Stimulated activated CD8-positive, alpha-beta memory T cell treated with anti-CD3 and anti-CD28 coated beads, Interleukin-12 subunit alpha, Interleukin-12 subunit beta, amount 100 ng/mL, for 24 hours (primary cell): ENCODE results near the gene NRBP1.
"Not testable (repeated sequence)": the region's sequence is repeated elsewhere in the genome, so short reads cannot be mapped to it uniquely, and the experiment has no call there.

Experiments used
- DNase-seq: peaks from one replicate; pipeline ENCODE4 v3.0.0-alpha.2; 2020; ENCODE audit errors: extremely low read depth

Gene NRBP1

GRCh38 chr2:27421660-27422250 is 6.7 kb upstream of the NRBP1 start:
- DNase-seq, result no peak

DNA sequence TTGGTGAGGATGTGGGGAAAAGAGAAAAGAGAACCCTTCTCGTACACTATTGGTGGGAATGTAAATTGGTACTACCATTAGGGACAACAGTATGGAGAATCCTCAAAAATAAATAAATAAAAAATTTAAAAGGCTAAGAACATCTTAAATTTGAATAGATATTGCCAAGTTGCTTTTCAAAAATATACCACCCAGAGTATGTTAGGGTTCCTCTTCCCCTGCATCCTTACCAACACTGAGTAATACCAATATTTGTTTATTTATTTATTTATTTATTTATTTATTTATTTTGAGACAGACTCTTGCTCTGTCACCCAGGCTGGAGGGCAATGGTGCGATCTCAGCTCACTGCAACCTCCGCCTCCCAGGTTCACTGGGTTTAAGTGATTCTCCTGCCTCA is 5.5 kb upstream of the NRBP1 start:
- no peak for DNase-seq

- DNase-seq, result not testable (repeated sequence)
Observed at GRCh38 chr2:27425039-27425438, 3.4 kb upstream of the NRBP1 start.

DNA sequence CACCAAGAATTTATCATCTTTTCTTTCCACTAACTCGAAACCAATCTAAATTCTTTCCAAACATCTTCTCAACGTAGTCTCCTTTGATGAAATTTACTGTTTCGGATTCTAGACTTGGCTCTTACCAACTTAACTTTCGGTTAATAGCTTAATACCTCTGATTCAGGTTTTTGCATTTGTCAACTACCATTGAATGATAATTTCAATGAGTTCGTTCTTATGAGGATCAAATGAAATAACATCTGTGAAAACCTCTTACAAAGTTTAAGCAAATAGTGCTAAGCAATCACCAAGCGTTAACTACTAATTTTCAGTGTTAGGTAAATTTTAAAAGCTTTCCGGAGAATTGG is 593 bp upstream of the NRBP1 start:
- no peak for DNase-seq

GRCh38 chr2:27428978-27429541 is 629 bp downstream of the NRBP1 start:
- no peak for DNase-seq

GRCh38 chr2:27431395-27431794 is 3.0 kb downstream of the NRBP1 start:
- no peak for DNase-seq

DNA sequence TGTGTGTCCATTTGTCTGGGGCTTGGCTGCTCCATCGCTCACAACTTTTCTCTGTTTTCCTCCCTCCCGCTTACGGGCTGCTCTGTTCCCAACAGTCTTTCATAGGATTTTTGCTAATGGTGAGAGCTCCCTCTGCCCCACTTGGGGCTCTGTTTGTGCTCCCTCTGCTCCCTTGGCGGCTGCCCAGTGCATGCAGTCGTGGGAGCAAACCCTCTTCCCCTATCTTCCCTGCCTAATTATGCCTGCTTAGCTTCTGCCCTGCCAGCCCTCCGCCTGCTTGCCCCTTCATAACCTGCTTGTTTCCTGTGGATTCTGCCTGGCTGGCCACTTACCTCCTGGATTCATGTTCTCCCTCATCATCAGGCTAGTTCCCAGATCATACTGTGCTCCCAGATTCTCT is 7.2 kb downstream of the NRBP1 start:
- no peak for DNase-seq

DNA sequence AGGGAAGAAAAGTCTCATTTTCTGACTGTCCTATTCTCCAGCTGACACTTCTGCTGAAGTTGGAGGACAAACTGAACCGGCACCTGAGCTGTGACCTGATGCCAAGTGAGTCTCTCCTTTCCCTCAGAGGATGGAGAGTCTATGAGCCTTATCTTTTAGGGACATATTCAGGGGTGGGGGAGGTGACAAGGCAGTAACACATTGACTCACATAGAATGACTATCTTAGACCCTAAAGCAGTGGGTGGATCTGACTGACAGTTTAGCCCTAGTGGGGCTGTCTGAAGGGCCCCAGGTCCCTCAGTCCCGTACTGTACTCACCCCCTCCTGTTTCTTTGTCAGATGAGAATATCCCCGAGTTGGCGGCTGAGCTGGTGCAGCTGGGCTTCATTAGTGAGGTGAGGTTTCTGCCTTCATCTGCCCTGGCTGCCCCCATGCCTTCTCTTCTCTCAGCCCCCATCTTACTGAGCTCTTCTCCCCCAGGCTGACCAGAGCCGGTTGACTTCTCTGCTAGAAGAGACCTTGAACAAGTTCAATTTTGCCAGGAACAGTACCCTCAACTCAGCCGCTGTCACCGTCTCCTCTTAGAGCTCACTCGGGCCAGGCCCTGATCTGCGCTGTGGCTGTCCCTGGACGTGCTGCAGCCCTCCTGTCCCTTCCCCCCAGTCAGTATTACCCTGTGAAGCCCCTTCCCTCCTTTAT is 12.9 kb downstream of the NRBP1 start:
- no peak for DNase-seq

DNA sequence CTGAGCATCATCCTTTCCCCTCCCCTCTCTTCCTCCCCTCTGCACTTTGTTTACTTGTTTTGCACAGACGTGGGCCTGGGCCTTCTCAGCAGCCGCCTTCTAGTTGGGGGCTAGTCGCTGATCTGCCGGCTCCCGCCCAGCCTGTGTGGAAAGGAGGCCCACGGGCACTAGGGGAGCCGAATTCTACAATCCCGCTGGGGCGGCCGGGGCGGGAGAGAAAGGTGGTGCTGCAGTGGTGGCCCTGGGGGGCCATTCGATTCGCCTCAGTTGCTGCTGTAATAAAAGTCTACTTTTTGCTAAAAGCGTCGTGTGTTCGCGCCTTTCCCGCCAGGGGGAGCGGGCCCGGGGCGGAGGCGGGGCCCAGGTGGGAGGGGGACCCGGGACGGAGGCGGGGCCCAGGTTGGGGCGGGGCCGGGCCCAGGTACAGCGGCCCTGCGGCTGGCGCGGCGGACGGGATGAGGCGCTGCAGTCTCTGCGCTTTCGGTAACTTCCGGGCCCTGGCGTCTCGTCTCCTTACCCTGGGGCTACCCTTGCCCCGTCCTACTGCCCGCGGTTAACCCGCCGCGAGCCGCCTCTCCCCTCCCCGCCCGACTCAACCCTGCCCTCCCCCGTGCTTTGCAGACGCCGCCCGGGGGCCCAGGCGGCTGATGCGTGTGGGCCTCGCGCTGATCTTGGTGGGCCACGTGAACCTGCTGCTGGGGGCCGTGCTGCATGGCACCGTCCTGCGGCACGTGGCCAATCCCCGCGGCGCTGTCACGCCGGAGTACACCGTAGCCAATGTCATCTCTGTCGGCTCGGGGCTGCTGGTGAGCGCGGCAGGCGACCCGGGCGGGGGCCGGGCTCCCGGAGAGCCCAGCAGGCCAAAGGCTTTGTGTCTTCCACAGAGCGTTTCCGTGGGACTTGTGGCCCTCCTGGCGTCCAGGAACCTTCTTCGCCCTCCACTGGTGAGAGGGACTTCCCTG is 13.8 kb downstream of the NRBP1 start, which contains the start of gene KRTCAP3:
Gene KRTCAP3, plus strand, starts transcription at position 424 of the 962 bp plus-strand sequence. Its CDS starts 32 bp downstream, at position 456.
- no peak for DNase-seq

- no peak for DNase-seq
Observed at GRCh38 chr2:27442920-27443282, 14.5 kb downstream of the NRBP1 start.

DNA sequence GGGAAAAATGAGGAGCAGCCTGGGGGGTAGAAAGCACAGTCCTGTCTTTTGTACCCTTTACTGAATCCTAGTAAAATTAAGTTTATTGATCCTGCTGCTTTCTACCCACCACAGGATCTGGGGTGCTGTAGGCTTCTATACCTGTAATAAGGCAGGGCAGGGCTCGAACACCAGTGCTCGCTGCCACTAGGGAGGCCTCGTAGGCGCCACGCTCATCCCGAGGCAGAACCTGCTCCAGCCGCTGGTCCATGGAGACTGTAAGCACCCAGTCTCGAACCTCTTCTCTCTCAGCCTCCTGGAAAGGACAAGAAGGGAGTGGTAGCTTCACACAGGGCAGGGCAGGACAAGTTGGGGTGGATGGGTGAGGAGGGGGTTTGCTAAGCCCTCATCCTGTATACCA is 16.7 kb downstream of the NRBP1 start:
- no peak for DNase-seq

- no peak for DNase-seq
Observed at GRCh38 chr2:27445615-27446014, 17.2 kb downstream of the NRBP1 start.

GRCh38 chr2:27446057-27446456 is 17.6 kb downstream of the NRBP1 start:
- no peak for DNase-seq

DNA sequence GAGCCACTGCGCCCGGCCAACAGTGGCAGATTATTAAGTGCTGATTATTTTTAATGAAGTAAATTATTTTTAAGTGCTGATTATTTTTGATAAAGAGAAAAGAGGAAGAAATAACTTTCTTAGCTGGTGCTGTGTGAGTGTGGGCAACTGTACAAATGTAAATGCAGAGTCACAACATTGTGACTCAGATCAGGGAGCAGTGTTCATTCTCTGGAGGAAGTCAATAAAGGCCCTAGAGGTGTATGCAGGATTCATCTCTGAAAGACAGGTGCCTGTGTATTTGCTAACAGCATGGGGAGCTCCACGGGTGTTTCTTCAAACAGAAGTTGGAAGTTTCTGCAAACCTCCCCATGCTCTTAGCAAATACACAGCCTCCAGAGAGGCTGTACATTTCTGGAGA is 19.9 kb downstream of the NRBP1 start:
- no peak for DNase-seq

- DNase-seq, result no peak
Observed at GRCh38 chr2:27451095-27451494, 22.7 kb downstream of the NRBP1 start.

DNA sequence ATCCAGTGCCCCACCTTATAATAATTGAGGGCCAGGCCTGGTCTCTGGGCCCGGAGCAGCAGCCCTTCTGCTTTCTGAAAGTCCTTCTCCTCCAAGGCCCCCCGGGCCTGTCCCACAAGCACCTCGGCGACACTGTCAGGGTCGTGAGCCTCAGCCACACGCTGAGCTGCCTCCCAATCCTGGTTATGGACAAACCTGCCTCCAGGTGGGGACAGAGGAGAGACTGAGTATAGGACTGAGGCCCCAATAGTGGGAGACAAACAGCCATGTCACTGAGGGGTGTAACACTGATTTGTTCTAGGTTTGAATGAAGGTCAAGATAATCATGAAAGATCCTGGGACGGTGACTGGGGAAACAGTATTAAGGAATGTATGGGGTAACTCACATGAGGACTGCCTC is 25.5 kb downstream of the NRBP1 start:
- no peak for DNase-seq

DNA sequence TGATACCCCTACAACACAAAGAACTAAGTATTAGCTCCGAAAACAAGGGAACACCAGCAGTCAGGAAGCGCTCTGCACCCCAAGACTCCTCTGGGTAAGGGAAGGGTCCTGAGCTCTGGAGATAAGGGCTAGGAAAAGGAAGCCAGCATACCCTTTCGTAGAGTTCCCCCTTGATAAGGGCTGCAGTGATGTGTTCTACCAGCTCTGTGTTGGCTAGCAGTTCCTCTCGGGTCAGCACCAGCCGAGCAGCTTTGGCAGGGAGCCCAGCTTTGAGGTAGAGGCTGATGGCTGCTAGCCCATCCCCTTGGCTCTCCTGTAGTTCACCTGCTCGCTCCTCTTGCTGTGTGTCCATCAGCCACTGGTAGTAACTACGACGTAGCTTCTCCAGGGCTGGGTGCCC is 32.7 kb downstream of the NRBP1 start:
- DNase-seq, result no peak

GRCh38 chr2:27464443-27464842 is 36.0 kb downstream of the NRBP1 start:
- no peak for DNase-seq

DNA sequence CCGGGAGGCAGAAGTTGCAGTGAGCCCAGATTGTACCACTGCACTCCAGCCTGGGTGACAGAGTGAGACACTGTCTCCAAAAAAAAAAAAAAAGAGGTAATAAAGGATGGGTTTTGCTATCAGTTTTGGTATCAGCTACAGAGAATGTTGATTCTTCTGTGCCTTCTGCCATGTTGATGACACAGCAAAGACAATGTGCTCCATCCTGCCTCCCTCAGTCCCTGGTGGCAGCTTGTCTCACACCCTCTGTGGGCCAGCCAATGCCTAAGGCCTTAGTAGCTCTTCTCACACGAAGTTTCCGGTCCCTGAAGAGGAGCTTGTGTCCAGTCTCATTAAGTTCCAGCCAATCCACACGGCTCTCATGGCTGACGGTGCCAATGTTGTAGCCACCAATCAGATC is 43.5 kb downstream of the NRBP1 start:
- no peak for DNase-seq

- no peak for DNase-seq
Observed at GRCh38 chr2:27485496-27485895, 57.1 kb downstream of the NRBP1 start.

- no peak for DNase-seq
Observed at GRCh38 chr2:27489118-27489497, 60.7 kb downstream of the NRBP1 start.
